B cell (primary cell): ENCODE data around the gene PRKAG2. TPM values are rescaled to one million over a fixed set of nuclear protein-coding genes. Genes with fewer than 3 reads are reported as not detected.

Experiments
- ATAC-seq: fragments of 200-7000 bp; cut with Tn5 transposase; one replicate; pipeline ENCODE4 v1.10.0; 2021; ENCODE audit warnings: low read depth, mild to moderate bottlenecking, moderate number of reproducible peaks, moderate library complexity
- CTCF ChIA-PET: fragments of 350-600 bp; sonication (Branson Sonifier 250); formaldehyde crosslinking; loops from one replicate; lab custom pipeline; 2021; ENCODE audit warnings: antibody characterized with exemption, inconsistent platforms; lab: Charles Lee
- POLR2A ChIA-PET: fragments of 350-600 bp; sonication (Branson Sonifier 250); formaldehyde crosslinking; loops from one replicate; lab custom pipeline; 2021; ENCODE audit warnings: antibody characterized with exemption; lab: Charles Lee
- DNase-seq: peaks from one replicate; pipeline ENCODE4 v3.0.0; 2013
- H2AFZ ChIP-seq: 2 replicates; pipeline ENCODE4 v1.6.1; 2012; ENCODE audit warnings: mild to moderate bottlenecking, low read depth, low read length; ENCODE audit not compliant: insufficient read depth, poor library complexity, severe bottlenecking
- H3K27ac ChIP-seq, 2 donors: 1 replicate in 1 of 2; 2 replicates in 1 of 2; pipeline ENCODE4 v1.5.1; 2012 to 2013; ENCODE audit warnings: low read length in 2 of 2, mild to moderate bottlenecking in 2 of 2, moderate library complexity in 1 of 2
- H3K27me3 ChIP-seq, 4 experiments: fragments of 200-600 bp in 1 of 4; sonication (generic) in 1 of 4; replicated peaks in 1 of 4; 1 replicate in 2 of 4; 2 replicates in 2 of 4; pipeline versions ENCODE4 v1.6.1 to v1.7.0; 2013 to 2016; ENCODE audit warnings: low read length in 3 of 4, mild to moderate bottlenecking in 2 of 4, mixed read lengths in 1 of 4, moderate library complexity in 1 of 4; ENCODE audit not compliant: insufficient read depth in 4 of 4, control insufficient read depth in 3 of 4; ENCODE audit errors: control extremely low read depth in 1 of 4
- H3K36me3 ChIP-seq, 2 experiments: replicated peaks in 1 of 2; 1 replicate in 1 of 2; 2 replicates in 1 of 2; pipeline versions ENCODE4 v1.6.1 to v1.7.1; 2013; ENCODE audit warnings: low read length in 1 of 2; ENCODE audit not compliant: insufficient read depth in 2 of 2, control insufficient read depth in 1 of 2; ENCODE audit errors: control extremely low read depth in 1 of 2, extremely low read depth in 1 of 2
- H3K4me1 ChIP-seq, 2 donors: fragments of 200-600 bp in 1 of 2; sonication (generic) in 1 of 2; 1 replicate in 1 of 2; 2 replicates in 1 of 2; pipeline versions ENCODE4 v1.5.1 to v1.6.1; 2013 to 2017; ENCODE audit warnings: low read length in 2 of 2; ENCODE audit not compliant: control insufficient read depth in 2 of 2, insufficient read depth in 2 of 2
- H3K4me2 ChIP-seq: replicated peaks from 2 replicates; pipeline ENCODE3; 2012; ENCODE audit warnings: mild to moderate bottlenecking, low read depth, low read length; ENCODE audit not compliant: poor library complexity, severe bottlenecking
- H3K4me3 ChIP-seq, 5 experiments: fragments of 200-600 bp in 1 of 5; sonication (generic) in 1 of 5; 1 replicate in 3 of 5; 2 replicates in 2 of 5; pipeline versions ENCODE4 v1.5.1 to v1.7.0; 2011 to 2016; ENCODE audit warnings: low read length in 4 of 5, mild to moderate bottlenecking in 4 of 5, low read depth in 2 of 5, control low read depth in 1 of 5, moderate library complexity in 1 of 5; ENCODE audit not compliant: insufficient read depth in 1 of 5; ENCODE audit errors: control extremely low read depth in 1 of 5, extremely low read depth in 1 of 5
- H3K79me2 ChIP-seq: fragments of 200-600 bp; sonication (generic); one replicate; pipeline ENCODE4 v1.6.0; 2016; ENCODE audit warnings: low read length; ENCODE audit not compliant: control insufficient read depth, insufficient read depth
- H3K9ac ChIP-seq: fragments of 200-600 bp; sonication (generic); 2 replicates; pipeline ENCODE4 v1.6.1; 2017; ENCODE audit warnings: mild to moderate bottlenecking, low read length, moderate library complexity
- H3K9me3 ChIP-seq, 3 donors: one replicate each; pipeline versions ENCODE4 v1.6.1 to v1.7.1; 2013; ENCODE audit warnings: low read length in 2 of 3; ENCODE audit not compliant: control insufficient read depth in 2 of 3, insufficient read depth in 1 of 3; ENCODE audit errors: control extremely low read depth in 1 of 3
- H4K20me1 ChIP-seq: 2 replicates; pipeline ENCODE4 v1.6.0; 2012; ENCODE audit warnings: mild to moderate bottlenecking, low read length; ENCODE audit not compliant: insufficient read depth, control insufficient read depth, poor library complexity, severe bottlenecking
- H3K27ac Mint-ChIP-seq: one replicate; pipeline ENCODE4 v1.8.0; 2021; ENCODE audit warnings: mixed read lengths
- H3K27me3 Mint-ChIP-seq: one replicate; pipeline ENCODE4 v1.8.0; 2021; ENCODE audit warnings: mixed read lengths
- H3K4me1 Mint-ChIP-seq: one replicate; pipeline ENCODE4 v1.8.0; 2021; ENCODE audit warnings: mixed read lengths
- H3K4me3 Mint-ChIP-seq: one replicate; pipeline ENCODE4 v1.8.0; 2021; ENCODE audit warnings: mixed read lengths
- H3K9me3 Mint-ChIP-seq: one replicate; pipeline ENCODE4 v1.8.0; 2022; ENCODE audit warnings: mixed read lengths; ENCODE audit not compliant: insufficient read depth
- EZH2 ChIP-seq: IDR thresholded peaks from 2 replicates; pipeline ENCODE4 v1.6.1; 2012; ENCODE audit warnings: borderline replicate concordance, low read depth, mild to moderate bottlenecking, moderate library complexity, low read length; ENCODE audit not compliant: insufficient read depth, poor library complexity, severe bottlenecking
- WGBS: methylation state at CpG from one replicate; pipeline ENCODE4 v1.1.5; 2013; ENCODE audit warnings: missing lambda C conversion rate; ENCODE audit not compliant: insufficient coverage; 5-methylcytosine and 5-hydroxymethylcytosine counted together
- intact Hi-C: fragments of 100-400 bp; cut with micrococcal nuclease; formaldehyde crosslinking; loops from one replicate; pipeline ENCODE4 v1.10.0; 2022
- polyA plus RNA-seq: library from polyadenylated mRNA; depleted of rRNA; stranded (reverse); fragments of >200 nt; gene quantifications from 2 replicates; pipeline ENCODE4 v1.2.3, GENCODE V29; 2012
- total RNA-seq, 2 donors: library from RNA; stranded (reverse); fragments of 120-200 nt in 1 of 2; gene quantifications; 1 replicate in 1 of 2; 2 replicates in 1 of 2; pipeline versions ENCODE4 v1.2.3 to v1.2.4, GENCODE V29; 2013 to 2022
- TF ChIP-seq, protein P1 (sequence below): fragments of 200-600 bp; IDR thresholded peaks from one replicate; pipeline ENCODE4 v1.8.0; 2022; ENCODE audit warnings: antibody characterized with exemption, mild to moderate bottlenecking

The PRKAG2 gene
- total and polyA plus RNA-seq, 2 donors (not counting 1 experiment from before 2014, with no cell fraction given), result 22.1 to 56.3 TPM

GRCh38 chr7:151699147-151699927, 177.6 kb downstream of the PRKAG2 start:
- Histone ChIP-seq H3K79me2 (peaks cover 3% of the 10 kb centered on the region), H3K27me3 (no peaks in the 10 kb centered on the region), H3K4me3 (no peak overlapping the region), H3K27ac (no peak overlapping the region), H3K4me2 (no peak overlapping the region), H4K20me1 (peaks cover 14% of the 10 kb centered on the region), H3K9ac (no peak overlapping the region), H3K9me3 (no peaks in the 10 kb centered on the region), H3K4me1 (no peaks in the 10 kb centered on the region), H3K36me3 (no peaks in the 10 kb centered on the region), H2AFZ (no peak overlapping the region)
- Mint-ChIP-seq H3K4me1 (peaks cover 8% of the 10 kb centered on the region), H3K4me3 (no peak overlapping the region), H3K9me3 (no peaks in the 10 kb centered on the region), H3K27me3 (no peaks in the 10 kb centered on the region), H3K27ac (no peak overlapping the region)
- intact Hi-C loops, result no loop called here
- ChIA-PET POLR2A (no interaction called here), CTCF (no interaction called here)
- WGBS, result 89% methylated on average over 16 of the region's 16 CpGs
- TF ChIP-seq, protein P1, sequence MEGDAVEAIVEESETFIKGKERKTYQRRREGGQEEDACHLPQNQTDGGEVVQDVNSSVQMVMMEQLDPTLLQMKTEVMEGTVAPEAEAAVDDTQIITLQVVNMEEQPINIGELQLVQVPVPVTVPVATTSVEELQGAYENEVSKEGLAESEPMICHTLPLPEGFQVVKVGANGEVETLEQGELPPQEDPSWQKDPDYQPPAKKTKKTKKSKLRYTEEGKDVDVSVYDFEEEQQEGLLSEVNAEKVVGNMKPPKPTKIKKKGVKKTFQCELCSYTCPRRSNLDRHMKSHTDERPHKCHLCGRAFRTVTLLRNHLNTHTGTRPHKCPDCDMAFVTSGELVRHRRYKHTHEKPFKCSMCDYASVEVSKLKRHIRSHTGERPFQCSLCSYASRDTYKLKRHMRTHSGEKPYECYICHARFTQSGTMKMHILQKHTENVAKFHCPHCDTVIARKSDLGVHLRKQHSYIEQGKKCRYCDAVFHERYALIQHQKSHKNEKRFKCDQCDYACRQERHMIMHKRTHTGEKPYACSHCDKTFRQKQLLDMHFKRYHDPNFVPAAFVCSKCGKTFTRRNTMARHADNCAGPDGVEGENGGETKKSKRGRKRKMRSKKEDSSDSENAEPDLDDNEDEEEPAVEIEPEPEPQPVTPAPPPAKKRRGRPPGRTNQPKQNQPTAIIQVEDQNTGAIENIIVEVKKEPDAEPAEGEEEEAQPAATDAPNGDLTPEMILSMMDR, result no peak
- TF ChIP-seq EZH2, result no peak
- no peak for ATAC-seq
- no peak for DNase-seq

- no peak overlapping the region for H3K27ac ChIP-seq
- Mint-ChIP-seq H3K27me3 (no peaks in the 10 kb centered on the region), H3K4me3 (no peak overlapping the region), H3K9me3 (no peaks in the 10 kb centered on the region), H3K27ac (no peak overlapping the region), H3K4me1 (peaks cover 7% of the 10 kb centered on the region)
- H3K27me3 ChIP-seq, result no peaks in the 10 kb centered on the region
- WGBS, result 6% methylated on average over 5 of the region's 5 CpGs
- H3K4me3 ChIP-seq, result no peak overlapping the region
- no peak overlapping the region for H2AFZ ChIP-seq
- intact Hi-C loops, result no loop called here
- DNase-seq, result no peak
- H3K9me3 ChIP-seq, result peaks cover 0 to 3% (median 0%) of the 10 kb centered on the region in 3 donors
- peaks cover 3% of the 10 kb centered on the region for H3K79me2 ChIP-seq
- ATAC-seq, result no peak
- no peak for TF ChIP-seq EZH2
- TF ChIP-seq, protein P1, result no peak
- no peak overlapping the region for H3K9ac ChIP-seq
- H3K36me3 ChIP-seq, result no peaks in the 10 kb centered on the region
- H3K4me1 ChIP-seq, result no peaks in the 10 kb centered on the region
- POLR2A ChIA-PET, result no interaction called here
- no peak overlapping the region for H3K4me2 ChIP-seq
- CTCF ChIA-PET, result interaction anchor here (0.6 to 0.8 kb wide), 2 partner anchors 21 to 73 kb away, joined by 3 read pairs; no protein-coding TSS in a partner anchor
- peaks cover 14% of the 10 kb centered on the region for H4K20me1 ChIP-seq
Observed at GRCh38 chr7:151697942-151698341, 179.0 kb downstream of the PRKAG2 start.
